ENCODE measurements around the gene MINDY3. TPM values are rescaled to one million over a fixed set of nuclear protein-coding genes. Genes with fewer than 3 reads are reported as not detected.

MINDY3 gene
- total RNA-seq (2022; extraction: Qiagen RNA extraction): 12.8 to 14.6 TPM (median 14.1 TPM) in 5 replicates

GRCh38 chr10:15859906-15860691 is at the start of gene MINDY3:
Gene MINDY3, minus strand, starts transcription at chr10:15860507. Its CDS starts 208 bp downstream, at chr10:15860299.

Other genes with a start within 250 kb of the MINDY3 start
- 0.02 TPM in 1 of 5 replicates, not detected in the others for gene ITGA8, start 140.6 kb downstream of the MINDY3 start, total RNA-seq (2022; extraction: Qiagen RNA extraction)